Hepatocyte (in vitro differentiated cells): ENCODE data around the gene TMEM242.

Experiments
- CTCF ChIP-seq: fragments of 200-600 bp; sonication (generic); IDR thresholded peaks from 2 replicates; pipeline ENCODE4 v1.5.1; 2016; ENCODE audit warnings: antibody characterized with exemption, mild to moderate bottlenecking; ENCODE audit not compliant: poor library complexity
- EZH2phosphoT487 ChIP-seq: fragments of 200-600 bp; sonication (generic); IDR thresholded peaks from one replicate; pipeline ENCODE4 v1.6.1; 2018; ENCODE audit warnings: antibody characterized with exemption, mild to moderate bottlenecking, low read depth, moderate library complexity; ENCODE audit not compliant: unreplicated experiment, severe bottlenecking

- peak; percentile 30 for TF ChIP-seq CTCF
- TF ChIP-seq EZH2phosphoT487: no peak
These were observed 614 bp upstream of the TMEM242 start for GRCh38 chr6:157323966-157324300.
